GM19452 (cell line): ENCODE data around the gene GIPC3.
"Not testable (repeated sequence)": the region's sequence is repeated elsewhere in the genome, so short reads cannot be mapped to it uniquely, and the experiment has no call there.

Experiments used
- ATAC-seq: cut with Tn5 transposase; IDR thresholded peaks from one replicate; pipeline ENCODE4 v1.9.1; 2021; ENCODE audit not compliant: unreplicated experiment

Gene GIPC3

DNA sequence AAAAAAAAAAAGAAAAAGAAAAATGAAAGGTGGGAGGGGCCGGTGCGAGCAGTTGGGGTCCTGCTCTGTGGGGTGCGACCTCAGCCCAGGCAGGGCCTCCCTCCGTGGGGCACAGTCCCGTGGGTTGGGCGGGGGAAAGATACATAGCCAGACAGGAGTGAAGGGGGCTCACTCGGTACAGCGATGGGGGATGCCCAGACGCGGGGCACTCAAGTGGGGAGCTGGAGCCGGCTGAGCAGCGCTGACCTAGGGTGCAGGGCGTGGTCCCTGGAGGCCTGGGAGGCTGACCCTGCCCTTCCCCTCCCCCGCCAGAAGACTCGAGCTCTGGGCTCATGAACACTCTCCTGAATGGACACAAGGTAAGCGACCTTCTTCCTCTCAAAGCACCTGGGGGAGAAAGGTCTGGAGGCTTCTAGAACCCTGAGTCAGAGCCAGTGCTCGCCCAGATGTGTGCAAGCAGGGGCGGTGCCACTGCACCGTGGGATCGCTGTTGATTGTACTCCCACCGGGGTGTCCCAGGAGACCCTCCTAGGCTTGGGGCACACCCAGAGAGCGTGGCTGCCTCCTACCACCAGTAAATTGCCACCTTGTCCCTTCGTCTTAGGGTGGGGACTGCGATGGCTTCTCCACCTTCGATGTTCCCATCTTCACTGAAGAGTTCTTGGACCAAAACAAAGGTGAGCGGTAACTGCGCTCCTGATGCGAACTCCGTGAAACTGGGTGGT lies 9.2 kb upstream of the GIPC3 start:
- ATAC-seq = no peak

DNA sequence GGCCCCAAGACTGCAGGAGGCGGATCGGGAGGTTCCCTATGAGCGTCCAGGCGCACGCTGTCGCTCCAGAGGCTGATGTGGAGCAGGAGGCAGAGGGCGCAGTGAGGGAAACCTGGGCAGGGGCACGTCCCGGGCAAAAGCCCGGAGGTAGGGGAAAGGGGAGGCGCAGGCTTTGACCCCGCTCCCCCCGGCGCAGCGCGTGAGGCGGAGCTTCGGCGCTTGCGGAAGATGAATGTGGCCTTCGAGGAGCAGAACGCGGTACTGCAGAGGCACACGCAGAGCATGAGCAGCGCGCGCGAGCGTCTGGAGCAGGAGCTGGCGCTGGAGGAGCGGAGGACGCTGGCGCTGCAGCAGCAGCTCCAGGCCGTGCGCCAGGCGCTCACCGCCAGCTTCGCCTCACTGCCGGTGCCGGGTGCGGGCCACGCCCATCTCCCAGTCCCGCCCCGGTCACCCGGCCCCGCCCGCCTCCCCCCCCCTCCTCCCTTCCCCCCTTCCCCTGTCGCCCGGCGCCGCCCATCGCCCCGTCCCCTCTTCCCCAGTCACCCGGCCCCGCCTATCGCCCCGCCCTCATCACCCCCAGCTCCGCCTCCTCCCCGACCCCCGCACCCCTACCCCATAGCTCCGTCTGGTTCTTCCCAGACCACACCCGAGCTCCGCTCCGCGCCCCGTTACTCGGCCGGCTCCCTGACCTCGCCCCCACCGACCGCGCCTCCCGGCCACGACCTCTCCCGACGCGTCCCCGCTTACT lies 8.4 kb upstream of the GIPC3 start:
- no peak for ATAC-seq

DNA sequence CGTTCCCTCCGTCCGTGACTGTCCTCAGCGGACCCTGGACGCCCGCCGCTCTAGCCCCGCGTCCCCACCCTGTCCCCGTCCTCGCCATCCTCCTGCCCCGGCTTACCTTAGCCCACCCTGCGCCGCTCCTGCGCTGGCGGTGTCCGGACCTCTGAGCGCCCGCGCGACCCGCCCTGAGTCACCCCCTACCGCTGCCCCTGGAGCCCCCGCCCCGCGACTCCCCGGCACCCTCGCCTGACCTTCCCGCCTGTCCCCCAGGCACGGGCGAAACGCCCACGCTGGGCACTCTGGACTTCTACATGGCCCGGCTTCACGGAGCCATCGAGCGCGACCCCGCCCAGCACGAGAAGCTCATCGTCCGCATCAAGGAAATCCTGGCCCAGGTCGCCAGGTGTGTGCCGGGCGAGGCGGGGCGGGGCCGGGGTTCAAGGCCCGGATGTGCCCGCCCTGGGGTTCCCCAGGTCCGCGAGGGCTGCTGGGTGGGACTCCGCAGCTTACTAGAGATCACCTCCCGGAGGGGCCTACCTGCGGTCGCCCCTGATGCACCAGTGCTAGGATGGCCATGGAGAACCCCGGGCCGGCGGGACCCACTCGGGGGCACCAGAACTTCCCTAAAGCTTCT lies 7.4 kb upstream of the GIPC3 start:
- no peak for ATAC-seq

DNA sequence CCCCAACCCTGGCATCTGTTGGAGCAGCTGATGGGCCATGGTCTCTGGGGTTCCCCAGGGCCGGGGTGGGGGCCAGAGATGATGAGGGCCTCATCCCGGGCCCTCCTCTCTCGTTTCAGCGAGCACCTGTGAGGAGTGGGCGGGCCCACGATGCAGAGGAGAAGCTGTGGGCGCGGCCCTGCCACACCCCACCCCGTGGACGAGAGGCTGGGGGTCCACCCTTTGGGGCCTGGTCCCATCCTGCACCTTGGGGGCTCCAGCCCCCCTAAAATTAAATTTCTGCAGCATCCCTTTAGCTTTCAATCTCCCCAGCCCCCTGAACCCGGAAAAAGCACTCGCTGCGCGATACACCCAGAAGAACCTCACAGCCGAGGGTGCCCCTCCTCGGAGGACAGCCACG lies 6.9 kb upstream of the GIPC3 start:
- ATAC-seq = no peak

DNA sequence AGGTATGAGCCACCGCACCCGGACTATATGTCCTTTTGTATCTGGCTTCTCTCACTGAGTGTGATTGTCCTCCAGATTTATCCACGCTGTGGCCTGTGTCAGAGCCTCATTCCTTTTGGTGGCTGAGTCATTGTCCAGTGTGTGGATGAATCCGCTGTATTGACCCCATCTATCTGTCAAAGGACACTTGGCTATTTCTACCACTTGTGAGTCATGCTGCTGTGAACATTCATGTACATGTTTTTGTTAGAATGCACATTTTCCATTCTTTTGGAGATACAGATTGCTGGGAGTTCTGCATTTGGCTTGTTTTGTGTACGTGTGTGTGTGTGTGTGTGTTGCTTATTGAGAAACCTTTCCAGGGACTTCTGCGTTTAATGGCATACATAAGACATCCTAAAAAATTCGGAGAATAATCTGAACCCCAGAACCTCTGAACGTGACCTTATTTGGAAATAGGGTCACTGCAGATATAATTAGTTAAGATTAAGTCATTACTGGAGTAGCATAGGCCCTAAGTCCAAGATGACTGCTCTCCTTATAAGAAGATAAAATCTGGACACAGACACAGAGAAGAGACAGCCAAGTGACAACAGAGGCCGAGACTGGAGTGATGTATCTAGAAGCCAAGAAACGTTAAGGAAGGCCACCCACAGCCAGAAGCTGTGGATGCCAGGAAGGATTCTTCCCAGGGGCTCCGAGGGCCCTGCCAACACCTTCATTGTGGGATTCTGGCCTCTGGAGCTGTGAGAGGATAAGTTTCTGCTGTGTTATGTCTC lies 4.9 kb upstream of the GIPC3 start:
- ATAC-seq = no peak

DNA sequence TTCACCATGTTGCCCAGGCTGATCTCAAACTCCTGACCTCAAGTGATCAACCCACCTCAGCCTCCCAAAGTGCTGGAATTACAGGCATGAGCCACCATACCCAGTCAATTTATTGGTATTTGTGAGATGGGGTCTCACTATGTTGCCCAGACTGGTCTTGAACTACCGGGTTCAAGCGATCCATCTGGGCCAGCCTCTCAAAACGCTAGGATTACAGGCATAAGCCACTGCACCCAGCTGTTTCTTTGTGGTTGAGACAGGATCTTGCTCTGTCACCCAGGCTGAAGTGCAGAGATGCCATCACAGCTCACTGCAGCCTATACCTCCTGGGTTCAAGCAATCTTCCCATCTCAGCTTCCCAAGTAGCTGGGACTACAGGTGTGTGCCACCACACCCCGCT lies 3.5 kb upstream of the GIPC3 start:
- not testable (repeated sequence) for ATAC-seq

DNA sequence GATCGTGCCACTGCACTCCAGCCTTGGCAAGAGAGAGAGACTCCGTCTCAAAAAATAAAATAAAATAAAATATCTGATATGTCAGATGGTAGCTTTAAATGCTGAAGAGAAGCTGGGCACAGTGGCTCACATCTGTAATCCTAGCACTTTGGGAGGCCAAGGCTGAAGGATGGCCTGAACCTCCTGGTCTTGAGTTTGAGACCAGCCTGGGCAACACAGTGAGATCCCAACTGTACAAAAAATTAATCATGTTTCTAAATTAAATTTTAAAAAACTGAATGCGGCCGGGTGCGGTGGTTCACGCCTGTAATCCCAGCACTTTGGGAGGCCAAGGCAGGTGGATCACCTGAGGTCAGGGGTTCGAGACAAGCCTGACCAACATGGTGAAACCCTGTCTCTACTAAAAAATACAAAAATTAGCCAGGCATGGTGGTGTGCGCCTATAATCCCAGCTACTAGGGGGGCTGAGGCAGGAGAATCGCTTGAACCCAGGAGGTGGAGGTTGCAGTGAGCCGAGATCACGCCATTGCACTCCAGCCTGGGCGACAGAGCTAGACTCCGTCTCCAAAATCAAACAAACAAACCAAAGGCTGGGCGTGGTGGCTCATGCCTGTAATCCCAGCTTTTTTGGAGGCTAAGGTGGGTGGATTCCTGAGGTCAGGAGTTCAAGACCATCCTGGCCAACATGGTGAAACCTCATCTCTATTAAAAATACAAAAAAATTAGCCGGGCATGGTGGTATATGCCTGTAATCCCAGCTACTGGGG lies 1.1 kb upstream of the GIPC3 start:
- not testable (repeated sequence) for ATAC-seq

DNA sequence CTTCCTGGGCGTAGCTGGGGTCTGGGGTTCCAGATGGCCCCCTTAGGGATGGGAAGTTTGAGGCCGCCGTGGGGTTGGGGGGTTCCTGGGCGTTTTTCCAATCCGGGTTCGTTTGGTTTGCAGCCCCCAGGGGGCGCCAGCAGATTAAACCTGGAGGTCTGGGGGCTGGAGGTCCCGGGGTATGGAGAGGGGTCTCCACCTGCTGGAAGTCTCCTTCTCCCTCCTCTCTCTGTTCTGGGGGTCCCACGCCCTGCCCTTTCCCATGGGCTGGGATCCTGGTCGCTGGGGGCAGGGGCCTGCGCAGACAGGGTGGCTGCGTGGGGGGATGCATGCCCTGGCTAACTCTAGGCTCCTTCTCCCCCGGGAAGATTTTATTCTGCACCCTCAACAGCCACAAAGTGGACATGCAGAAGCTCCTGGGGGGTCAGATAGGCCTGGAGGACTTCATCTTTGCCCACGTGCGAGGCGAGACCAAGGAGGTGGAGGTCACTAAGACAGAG lies 899 bp downstream of the GIPC3 start:
- no peak for ATAC-seq

DNA sequence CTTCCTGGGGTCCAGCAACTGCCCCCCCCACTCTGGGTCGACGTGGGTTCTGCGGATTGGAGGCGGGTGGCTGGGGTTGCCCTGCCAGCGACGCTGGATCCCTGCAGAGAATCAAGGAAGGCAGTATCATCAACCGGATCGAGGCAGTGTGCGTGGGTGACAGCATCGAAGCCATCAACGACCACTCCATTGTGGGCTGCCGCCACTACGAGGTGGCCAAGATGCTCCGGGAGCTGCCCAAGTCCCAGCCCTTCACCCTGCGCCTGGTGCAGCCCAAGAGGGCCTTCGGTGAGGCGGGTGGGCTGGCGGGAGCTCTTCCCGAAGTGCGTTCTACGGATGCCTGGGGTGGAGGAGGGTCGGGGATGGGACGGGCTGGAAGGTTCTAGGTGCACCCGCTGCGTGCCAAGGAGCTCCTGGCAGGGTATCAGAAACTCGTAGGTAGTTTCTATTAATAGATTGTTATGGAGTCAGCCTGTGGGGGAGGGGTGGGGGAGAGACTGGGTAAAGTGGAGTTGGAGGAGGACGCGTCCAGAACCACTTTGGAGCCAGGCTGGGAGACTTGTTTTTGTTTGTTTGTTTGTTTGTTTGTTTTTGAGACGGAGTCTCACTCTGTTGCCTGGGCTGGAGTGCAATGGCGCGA lies 1.5 kb downstream of the GIPC3 start:
- no peak for ATAC-seq

DNA sequence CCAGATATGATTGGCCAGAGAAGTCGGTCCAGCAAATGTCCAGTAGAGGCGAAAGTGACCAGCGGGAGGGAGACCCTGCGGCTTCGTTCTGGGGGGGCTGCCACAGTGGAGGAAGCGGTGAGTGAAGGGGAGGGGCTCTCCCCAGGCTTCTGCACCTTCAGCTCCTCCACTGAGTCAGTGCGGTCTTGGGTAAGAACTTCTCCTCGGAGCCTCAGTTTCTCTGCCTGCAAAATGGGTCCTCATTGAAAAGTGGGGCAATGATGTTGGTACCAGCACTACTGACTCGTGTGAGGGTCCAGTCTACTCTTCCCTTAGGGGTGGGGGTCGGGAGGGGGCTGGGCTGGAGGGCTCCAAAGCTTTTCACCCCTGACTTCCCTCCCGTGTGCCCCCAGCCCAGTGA lies 4.2 kb downstream of the GIPC3 start:
- no peak for ATAC-seq

DNA sequence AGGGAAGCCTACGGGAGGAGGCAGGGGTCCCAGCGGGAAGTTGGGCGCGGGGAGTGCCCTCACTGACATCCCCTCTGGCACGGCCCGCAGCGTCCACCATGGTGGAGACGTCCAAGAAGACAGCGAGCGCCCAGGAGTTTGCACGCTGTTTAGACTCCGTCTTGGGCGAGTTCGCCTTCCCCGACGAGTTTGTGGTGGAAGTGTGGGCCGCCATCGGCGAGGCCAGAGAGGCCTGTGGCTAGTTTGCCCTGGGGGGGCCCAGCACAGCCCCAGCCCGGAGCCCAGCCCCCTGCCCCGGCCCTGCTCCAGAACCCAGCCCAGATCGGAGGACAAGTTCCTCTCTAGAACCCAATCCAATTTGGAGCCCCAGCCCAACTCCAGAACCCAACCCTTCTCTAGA lies 4.7 kb downstream of the GIPC3 start:
- no peak for ATAC-seq

DNA sequence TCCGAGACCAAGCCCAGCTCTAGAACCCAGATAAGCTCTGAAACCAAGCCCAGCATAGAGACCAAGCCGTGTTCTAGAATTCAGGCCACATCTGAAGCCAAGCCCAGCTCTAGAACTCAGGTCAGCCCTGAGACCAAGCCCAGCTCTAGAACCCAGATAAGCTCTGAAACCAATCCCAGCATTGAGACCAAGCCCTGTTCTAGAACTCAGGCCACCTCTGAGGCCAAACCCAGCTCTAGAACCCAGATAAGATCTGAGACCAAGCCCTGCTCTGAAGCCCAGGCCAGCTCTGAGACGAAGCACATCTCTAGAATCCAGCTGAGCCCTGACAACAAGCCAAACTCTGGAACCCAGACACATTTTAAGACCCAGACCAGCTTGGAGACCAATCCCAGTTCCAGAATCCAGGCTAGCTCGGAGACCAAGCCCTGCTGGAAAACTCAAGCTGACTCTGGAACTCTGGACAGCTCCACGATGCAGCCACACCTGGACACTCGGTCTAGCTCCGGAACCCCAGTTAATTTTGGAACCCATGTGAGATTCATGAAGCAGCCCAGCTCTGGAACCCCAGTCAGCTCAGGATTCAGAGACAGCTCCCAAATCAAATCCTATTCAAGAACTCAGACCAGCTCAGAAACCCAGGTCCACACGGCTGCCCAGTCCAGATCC lies 5.8 kb downstream of the GIPC3 start:
- ATAC-seq = no peak

DNA sequence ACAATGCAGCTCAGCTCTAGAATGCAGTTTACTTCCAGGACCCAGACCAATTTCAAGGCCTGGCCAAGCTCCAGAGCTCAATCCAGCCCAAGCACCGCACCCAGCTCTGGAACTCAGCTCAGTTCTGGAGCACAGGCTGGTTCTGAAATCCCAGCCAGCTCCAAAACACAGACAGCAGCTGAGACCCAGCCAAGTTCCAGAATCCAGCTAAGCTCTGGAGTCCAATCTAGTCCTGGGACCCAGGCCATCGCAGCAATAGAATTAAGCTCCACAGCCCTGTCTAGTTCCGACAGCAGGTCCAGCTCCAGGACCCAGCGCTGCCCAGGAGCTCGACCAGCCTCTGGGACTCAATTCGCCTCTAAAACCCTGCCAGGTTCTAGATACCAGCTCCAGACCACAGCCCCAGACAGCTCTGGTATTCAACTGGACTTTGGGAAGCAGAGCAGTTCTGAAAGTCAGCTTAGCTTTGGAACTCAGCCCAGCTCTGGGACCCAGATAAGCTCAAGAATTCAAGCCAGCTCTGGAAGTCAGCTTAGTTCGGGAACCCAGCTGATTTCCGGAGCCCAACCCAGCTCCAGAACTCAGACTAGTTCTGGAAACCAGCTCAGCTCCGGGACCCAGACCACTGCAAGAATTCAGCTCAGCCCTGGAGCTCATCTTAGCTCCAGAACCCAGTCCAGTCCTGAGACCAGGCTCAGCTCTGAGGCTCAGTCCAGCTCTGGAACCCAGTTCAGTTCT lies 6.8 kb downstream of the GIPC3 start:
- no peak for ATAC-seq

DNA sequence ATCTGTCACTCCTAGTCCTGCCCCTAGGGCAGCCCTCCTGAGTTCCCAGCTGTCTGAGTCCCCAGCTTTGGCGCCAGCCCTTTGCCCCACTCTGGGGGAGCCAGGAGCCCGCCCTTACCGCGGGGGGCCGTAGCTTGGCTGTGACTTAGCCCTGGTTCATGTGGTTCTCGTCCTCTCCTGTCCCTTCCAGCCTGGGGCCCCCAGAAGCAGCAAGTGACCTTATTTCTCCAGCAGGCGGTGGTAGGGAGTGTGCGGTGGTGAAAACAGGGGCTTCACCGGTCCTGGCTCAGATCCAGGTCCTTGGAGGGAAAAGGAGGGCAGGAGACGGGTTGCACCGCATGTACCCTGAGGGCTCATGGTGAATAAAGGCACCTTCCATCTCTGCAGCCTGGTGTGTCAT lies 7.9 kb downstream of the GIPC3 start:
- ATAC-seq = no peak

DNA sequence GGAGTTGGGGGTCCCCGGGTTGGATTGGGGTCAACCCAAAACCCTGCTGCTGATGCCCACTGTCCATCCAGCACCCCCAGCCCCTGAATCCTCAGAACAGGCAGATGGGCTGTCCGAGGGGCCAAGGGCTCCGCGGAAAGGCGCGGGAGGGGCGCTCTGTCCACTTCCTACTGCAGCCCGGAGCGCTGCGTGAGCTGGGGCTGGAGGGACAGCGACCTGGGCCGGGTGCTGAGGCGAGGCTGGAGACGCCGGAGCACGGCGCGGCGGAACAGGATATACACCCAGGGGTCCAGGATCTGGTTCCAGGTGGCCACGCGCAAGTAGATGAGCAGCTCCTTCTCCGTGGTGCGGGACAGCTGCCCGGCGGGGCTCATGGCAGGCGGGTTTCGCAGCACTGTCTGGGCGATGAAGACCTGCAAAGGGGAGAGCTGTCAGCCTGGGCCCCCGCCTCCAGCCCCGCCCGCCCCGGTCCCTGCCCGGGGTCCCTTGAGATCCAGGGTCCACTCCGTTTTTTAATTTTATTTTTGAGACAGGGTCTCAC lies 10.3 kb downstream of the GIPC3 start:
- ATAC-seq = no peak

DNA sequence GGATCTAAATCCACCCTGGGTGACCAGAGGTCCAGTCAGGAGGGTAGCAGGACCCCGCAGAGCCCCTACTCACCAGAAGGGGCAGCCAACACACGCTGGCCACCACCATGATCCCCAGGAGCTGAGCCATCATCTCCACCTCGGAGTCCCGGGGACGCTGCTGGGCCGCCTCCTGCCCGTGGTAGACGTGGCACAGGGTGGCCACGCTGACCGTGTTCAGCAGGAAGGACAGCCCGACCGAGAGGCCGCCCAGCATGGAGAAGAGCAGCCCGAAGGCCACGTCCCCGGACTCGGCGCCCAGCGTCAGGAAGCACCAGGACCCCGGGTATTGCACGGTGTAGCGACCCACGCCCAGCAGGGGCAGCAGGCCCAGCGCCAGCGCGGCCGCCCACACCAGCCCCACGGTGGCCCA lies 14.5 kb downstream of the GIPC3 start:
- ATAC-seq = no peak

DNA sequence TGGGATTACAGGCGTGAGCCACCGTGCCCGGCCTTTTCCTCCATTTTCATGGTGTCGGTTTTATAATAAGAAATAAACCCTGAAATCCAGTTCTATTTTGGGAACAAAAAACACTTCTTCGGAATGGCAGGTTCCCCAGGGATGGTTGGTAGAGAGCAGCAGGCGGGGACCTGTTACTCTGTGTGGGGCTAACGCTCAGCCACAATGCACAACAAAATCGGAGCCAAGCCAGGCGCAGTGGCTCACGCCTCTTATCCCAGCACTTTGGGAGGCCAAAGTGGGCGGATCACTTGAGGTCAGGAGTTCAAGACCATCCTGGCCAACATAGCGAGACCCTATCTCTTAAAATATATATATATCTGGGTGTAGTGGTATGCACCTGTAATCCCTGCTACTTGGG lies 15.7 kb downstream of the GIPC3 start:
- ATAC-seq = no peak

DNA sequence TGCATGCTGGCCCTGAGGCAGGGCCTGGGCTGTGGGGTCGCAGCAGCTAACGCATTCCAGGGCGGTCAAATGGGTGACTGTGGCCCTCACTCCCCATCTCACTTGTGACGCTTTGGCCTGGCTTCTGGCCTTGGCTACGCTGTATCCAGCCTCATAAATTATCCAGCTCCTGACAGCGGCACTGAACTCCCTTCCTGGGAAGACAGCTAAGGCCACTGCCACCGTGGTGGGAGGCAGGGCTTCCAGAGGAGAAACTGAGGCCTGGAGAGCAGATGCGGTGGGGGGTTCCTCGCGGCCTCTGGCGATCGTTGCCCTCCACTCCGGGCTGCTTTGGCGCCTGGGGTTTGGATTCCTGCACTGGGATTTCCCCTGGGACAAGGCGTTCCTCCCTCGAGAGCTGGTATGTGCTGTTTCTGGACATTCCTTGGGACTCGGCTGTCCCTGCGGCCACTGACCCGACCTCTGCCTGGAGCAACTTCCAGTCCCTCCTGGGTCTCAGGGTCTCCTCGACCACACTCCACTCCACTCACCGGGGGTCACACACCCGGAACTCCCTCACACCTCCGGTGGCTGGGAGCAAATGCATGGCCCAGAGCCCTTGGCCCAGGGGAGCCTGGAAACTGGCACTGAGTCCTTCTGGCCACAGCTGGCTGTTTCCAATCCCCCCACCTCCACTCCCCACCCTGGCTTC lies 18.0 kb downstream of the GIPC3 start:
- no peak for ATAC-seq
